ENCODE data around the gene GRIK4. TPM values are rescaled to one million over a fixed set of nuclear protein-coding genes. Genes with fewer than 3 reads are reported as not detected.

Gene GRIK4
- total and polyA plus RNA-seq, 2 of the 4 experiments (the other 2 are of a cell fraction): 0.18 to 0.38 TPM

- Histone ChIP-seq H3K36me3 (ENCODE audit: control insufficient read depth, insufficient read depth, low read length) (no peaks in the 10 kb centered on the region), H2BK20ac (ENCODE audit: low read depth, low read length) (no peak overlapping the region), H3K9me3 (ENCODE audit: control insufficient read depth, insufficient read depth, low read length) (no peaks in the 10 kb centered on the region), H3K14ac (replicated peaks; ENCODE audit: low read depth, low read length) (no peak overlapping the region), H3K18ac (ENCODE audit: low read depth, low read length) (no peak overlapping the region), H3K4me2 (ENCODE audit: low read depth, low read length) (no peak overlapping the region), H3K9me1 (ENCODE audit: insufficient read depth, low read length) (no peaks in the 10 kb centered on the region), H4K20me1 (ENCODE audit: insufficient read depth, low read length) (no peaks in the 10 kb centered on the region), H3K4me3 (ENCODE audit: insufficient read depth, low read depth, low read length) (no peak overlapping the region), H2BK120ac (ENCODE audit: low read depth, low read length) (no peak overlapping the region), H3K4me1 (ENCODE audit: control insufficient read depth, insufficient read depth, low read length) (no peaks in the 10 kb centered on the region), H3K27ac (ENCODE audit: insufficient read depth, low read length) (no peak overlapping the region), H3K27me3 (ENCODE audit: control insufficient read depth, insufficient read depth, low read length) (peaks cover 15% of the 10 kb centered on the region; the same call in 1 of the 2 replicates), H2AK5ac (ENCODE audit: low read depth, low read length) (no peak overlapping the region), H3K56ac (ENCODE audit: extremely low read depth, insufficient read depth, low read length) (no peak overlapping the region), H2BK15ac (ENCODE audit: low read depth, low read length) (no peak overlapping the region), H4K5ac (ENCODE audit: low read depth, low read length) (no peak overlapping the region), H3K4ac (ENCODE audit: low read depth, low read length) (no peak overlapping the region), H4K8ac (ENCODE audit: low read depth in 2 of 2, low read length in 2 of 2) (no peak overlapping the region), H2AK9ac (replicated peaks; ENCODE audit: low read depth, low read length, poor library complexity) (no peak overlapping the region), H4K91ac (ENCODE audit: insufficient read depth, low read depth, low read length) (no peak overlapping the region), H3K23ac (ENCODE audit: low read depth, low read length) (no peak overlapping the region), H2AFZ (replicated peaks; ENCODE audit: low read length, poor library complexity) (no peak overlapping the region), H2BK5ac (ENCODE audit: low read depth, low read length, poor library complexity, severe bottlenecking) (no peak overlapping the region), H3K79me1 (ENCODE audit: low read depth in 1 of 2, low read length in 2 of 2) (no peaks in the 10 kb centered on the region), H3K9ac (ENCODE audit: low read depth, low read length) (no peak overlapping the region)
- no TSS peak for BruUV-seq (replicated peaks)
- intact Hi-C loops (cut with micrococcal nuclease) (no loop called here), dilution Hi-C loops (cut with HindIII; ENCODE audit: low sequenced_read_pairs, unreplicated experiment) (no loop called here), in situ Hi-C loops (cut with MboI; ENCODE audit: low sequenced_read_pairs) (no loop called here)
- no CpG with 5 or more reads among the region's 3 CpGs for WGBS, 2 experiments (ENCODE audit: extremely low coverage in 2 of 2, insufficient read length in 1 of 2)
- no peak for TF ChIP-seq MXI1 (IDR thresholded peaks at IDR 0.05; ENCODE audit: borderline replicate concordance, low read depth, low read length)
- TF ChIP-seq RAD21 (IDR thresholded peaks at IDR 0.05; ENCODE audit: low read length): no peak
- no peak for TF ChIP-seq MAZ (IDR thresholded peaks at IDR 0.05; ENCODE audit: borderline replicate concordance, low read depth, low read length)
- no peak for TF ChIP-seq RCOR1 (IDR thresholded peaks at IDR 0.05; ENCODE audit: insufficient replicate concordance, low read length)
- TF ChIP-seq POLR2A (IDR thresholded peaks at IDR 0.05; ENCODE audit: low read depth, low read length): no peak
- TF ChIP-seq, protein P1, sequence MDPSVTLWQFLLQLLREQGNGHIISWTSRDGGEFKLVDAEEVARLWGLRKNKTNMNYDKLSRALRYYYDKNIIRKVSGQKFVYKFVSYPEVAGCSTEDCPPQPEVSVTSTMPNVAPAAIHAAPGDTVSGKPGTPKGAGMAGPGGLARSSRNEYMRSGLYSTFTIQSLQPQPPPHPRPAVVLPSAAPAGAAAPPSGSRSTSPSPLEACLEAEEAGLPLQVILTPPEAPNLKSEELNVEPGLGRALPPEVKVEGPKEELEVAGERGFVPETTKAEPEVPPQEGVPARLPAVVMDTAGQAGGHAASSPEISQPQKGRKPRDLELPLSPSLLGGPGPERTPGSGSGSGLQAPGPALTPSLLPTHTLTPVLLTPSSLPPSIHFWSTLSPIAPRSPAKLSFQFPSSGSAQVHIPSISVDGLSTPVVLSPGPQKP (IDR thresholded peaks at IDR 0.05; ENCODE audit: borderline replicate concordance, low read depth, low read length): no peak
- no peak for TF ChIP-seq NFE2L2 (IDR thresholded peaks at IDR 0.05; ENCODE audit: low read depth, low read length)
- no peak for TF ChIP-seq FOS (IDR thresholded peaks at IDR 0.05; ENCODE audit: low read depth, low read length)
- TF ChIP-seq CTCF (conservative IDR thresholded peaks at IDR 0.05; ENCODE audit: low read depth, low read length): no peak
- TF ChIP-seq CEBPB (IDR thresholded peaks at IDR 0.05; ENCODE audit: low read depth, low read length): no peak
- ChIA-PET CTCF (no interaction called here), POLR2A (ENCODE audit: unreplicated experiment) (no interaction called here)
- ATAC-seq (ENCODE audit: low read depth): no peak
- DNase-seq: no peak
Measured at GRCh38 chr11:120651396-120651795, 139.8 kb downstream of the GRIK4 start.
